DMS53 treated with DMSO at 0.1 percent for 48 hours (cell line): ENCODE measurements around the gene UBE2S.
A peak's percentile ranks its signal among the peaks of the same experiment; 100 is the strongest.

Experiments used
- DNase-seq: peaks from one replicate; lab custom pipeline; 2025; ENCODE audit not compliant: unreplicated experiment; lab: John Stamatoyannopoulos, UW

Gene UBE2S

DNA sequence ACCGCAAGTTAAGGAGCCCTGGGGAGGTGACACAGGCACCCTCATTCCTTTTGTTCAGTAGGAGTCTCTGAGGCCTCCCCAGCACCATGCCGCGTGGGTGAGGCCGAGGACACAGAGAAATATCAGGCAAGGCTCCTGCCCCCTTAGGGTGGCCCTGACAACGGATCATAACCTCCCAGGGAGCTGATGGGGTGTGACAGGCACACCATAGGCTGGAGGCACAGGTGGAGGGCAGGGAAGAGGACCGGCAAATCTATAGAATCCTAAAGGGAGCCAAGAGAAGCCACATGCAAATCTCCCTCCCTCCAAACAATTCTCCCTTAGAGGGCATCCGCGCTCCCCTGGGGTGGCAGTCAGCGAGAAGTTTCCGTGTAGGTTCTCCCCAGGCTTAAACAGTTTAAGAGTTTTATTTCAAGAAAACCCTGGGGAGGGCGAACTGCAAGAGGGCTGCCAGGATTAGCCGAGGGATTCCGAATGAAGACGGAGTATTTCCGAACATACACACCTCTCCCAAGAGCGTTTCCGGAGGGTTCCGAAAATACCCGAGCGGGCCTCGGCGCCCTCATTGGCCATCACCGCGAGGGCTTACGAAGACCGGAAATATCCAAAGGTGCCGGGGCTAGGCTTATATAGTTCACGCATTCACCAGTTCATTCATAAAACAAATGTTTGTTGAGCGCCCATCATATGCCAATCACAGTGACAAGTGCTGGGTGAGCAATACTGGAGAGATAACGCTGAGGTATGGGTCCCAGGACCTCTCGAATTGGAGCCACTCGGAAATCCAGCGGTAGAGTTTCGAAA lies 22.5 kb downstream of the UBE2S start:
- peak; percentile 97 for DNase-seq

DNA sequence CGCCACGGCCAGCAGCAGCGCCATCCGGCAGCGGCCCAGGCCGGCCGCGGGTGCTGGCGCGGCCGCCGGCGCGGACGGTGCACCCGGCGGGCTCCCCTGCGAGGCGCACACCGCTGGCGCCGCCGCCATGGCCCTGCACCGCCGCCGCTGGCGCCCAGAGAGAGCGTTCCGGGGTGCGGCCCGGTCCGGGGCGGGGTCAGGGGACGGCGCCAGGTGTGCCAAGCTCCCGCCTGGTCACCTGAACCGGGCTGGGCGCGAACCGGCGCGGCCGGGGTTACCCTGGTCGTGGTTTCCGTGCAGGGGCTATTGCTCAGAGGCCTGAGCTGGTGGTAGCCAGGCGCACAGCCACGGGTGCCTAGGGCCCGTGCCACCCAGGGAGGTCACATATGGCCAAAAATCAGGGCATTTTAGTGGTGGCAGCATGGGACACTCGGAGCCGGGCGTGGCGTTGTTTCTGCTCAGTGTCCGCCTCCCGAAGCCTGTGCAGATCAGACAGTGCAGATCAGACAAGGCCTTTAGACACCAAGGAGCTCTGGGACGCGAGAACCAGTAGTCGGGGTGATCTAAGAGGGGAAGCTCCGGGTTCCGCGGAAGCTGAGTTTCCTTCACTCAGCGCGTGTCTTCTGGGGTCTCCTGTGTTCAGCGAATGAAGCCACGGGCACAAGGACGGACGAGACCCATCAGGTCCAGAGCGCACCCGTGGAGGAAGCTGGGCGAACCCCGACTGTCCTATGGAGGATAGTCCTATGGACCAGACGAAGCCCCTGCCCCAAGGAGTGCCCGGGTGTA lies 23.3 kb downstream of the UBE2S start, which contains the start of gene TMEM238:
Gene TMEM238, minus strand, starts transcription at position 162 of the 789 bp plus-strand sequence. Its CDS starts 33 bp downstream, at position 129.
- peak; percentile 47 for DNase-seq

DNA sequence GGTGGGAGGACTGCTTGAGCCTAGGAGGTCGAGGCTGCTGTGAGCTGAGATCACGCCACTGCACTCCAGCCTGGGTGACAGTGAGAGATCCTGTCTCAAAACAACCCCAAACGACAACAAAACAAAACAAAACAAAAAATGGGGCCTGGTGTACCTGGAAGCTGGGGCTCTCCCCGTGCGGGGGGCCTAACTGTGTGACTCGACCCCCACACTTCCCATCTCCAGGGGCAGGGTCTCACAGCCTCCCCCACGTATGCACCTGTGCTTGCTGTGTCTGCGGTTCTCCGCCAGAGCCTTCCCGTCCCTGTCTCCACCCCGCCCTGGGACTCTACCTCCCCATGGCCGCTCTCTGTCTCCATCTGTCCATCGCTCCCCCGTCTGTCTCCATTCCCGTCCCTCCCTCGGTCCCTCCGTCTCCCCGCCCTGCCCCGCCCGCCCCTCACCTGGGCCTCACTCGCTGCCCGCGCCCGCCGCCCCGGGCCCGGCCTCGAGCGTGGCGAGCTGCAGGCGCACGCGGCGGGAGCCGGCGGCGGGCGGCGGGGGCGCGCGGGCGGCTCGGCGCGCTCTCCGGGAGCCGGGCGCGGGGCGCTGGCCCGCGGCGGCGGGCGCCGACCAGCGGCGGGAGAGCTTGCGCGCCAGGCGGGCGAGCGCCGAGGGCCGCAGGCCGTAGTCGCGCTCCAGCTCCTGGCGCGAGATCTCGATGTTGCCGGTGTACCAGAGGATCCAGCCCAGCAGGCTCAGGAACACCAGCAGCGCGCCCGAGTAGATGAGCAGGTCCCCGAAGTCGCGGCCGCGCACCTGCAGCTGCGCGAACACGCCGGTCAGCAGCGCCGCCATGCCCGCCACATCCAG lies 24.1 kb downstream of the UBE2S start:
- peak; percentile 43 for DNase-seq

DNA sequence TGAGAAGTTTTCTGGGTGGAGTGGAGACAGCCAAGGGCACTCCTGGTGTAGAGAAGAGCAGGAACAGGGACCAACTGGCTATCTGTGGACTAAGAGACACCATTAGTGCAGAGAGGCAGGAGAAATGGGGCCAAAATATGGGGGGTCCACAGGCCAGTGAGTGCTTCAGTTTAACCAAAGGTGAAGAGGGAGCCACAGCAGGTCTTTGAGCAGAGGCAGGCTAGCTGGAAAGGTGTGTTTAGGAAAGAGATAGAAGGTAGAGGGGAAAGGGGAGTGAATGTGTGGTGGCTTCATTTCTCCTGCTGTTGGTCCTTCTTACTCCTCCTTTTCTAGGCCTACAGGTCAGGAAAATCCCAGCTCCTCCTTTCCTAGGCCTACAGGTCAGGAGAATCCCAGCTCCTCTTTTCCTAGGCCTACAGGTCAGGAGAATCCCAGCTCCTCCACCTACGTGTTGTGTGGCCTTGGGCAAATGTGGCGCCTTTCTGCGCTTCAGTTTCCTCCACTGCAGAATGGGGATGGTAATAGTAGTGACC lies 25.0 kb downstream of the UBE2S start:
- DNase-seq = no peak

DNA sequence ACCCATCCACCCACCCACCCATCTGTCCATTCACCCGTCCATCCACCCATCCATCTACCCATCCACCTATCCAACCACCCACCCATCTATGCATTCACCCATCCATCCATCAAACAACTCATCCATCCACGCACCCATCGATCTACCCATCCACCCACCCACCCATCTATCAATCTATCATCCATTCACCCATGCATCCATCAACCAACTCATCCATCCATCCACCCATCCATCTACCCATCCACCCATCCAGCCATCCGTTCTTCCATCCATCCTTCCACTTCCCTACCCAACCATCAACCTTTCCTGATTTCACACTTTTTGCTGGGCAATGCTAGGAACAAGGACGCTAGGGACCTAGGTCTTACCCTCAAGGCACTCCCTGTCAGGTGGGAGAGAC lies 25.6 kb downstream of the UBE2S start:
- DNase-seq = no peak

DNA sequence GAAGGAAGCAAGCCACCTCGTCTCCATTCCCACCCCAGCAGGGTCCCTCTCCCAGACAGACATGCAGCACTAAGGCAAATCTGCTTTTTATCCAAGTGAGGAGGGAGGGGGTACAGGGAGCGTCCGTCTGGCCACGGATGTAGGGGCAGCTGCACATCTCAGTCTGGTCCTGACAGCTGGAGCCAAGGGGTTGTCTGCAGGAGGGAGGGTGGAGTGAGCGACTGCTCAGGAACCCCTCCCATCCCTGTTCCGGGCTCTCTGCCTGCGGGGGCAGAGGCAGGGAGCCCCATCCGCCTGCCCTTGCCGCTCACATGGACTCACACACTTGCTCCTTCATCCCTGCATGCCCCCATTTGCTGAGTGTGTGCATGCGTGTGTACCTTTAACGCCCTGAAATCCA lies 28.4 kb downstream of the UBE2S start:
- no peak for DNase-seq

DNA sequence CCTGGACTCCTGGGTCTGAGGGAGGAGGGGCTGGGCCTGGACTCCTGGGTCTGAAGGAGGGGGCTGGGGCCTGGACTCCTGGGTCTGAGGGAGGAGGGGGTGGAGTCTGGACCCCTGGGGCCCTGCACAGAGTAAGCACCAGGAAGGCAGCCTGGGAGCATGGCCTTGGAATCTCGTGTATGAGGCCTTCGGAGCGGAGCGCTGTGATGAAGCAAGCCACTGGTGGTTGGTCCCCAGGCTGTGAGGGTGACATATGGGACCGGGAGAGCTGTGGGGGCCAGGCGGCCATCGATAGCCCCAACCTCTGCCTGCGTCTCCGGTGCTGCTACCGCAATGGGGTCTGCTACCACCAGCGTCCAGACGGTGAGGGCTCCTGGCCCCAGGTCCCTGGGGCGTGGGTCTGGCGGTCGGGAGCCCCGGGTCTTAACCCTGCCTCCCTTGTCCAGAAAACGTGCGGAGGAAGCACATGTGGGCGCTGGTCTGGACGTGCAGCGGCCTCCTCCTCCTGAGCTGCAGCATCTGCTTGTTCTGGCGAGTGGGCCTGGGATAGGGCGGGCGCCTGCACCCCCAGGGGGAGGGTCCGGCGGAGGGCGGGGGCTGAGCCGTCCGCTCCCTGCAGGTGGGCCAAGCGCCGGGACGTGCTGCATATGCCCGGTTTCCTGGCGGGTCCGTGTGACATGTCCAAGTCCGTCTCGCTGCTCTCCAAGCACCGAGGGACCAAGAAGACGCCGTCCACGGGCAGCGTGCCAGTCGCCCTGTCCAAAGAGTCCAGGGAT lies 30.0 kb downstream of the UBE2S start:
- no peak for DNase-seq

DNA sequence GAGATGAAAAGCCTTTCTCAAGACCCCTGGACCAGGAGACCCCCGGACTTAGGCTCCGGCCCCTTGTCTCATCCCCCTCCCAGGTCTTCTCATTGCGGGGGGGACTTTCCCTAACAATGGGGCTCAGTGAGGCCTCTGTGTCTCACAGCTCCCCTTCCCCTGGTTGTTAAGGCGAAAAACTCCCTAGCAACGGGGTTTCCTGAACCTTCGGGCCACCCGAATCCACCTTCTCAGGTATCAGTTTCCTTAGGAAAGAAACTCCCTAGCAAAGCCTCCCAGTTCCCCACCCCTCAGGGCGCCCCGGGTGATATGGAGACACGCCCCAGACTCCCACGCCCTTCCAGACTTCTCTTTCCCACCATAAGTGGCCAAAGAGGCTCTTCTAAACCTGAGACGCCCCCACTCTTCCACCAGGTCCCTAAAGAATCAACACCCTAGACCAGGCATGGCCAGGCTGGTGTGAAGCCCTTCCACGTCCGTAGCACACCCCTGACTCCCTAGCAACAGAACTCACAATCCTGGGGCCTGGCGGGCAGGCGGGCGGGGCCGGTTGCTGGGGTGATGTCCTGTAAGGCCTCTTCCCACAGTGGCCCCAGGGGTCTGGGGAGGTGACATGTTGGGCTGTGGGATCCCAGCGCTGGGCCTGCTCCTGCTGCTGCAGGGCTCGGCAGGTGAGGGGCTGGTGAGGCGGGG lies 31.2 kb downstream of the UBE2S start, which contains the start of gene TMEM190:
Gene TMEM190, plus strand, starts transcription at position 586 of the 693 bp plus-strand sequence. Its CDS starts 28 bp downstream, at position 614.
- DNase-seq = no peak

DNA sequence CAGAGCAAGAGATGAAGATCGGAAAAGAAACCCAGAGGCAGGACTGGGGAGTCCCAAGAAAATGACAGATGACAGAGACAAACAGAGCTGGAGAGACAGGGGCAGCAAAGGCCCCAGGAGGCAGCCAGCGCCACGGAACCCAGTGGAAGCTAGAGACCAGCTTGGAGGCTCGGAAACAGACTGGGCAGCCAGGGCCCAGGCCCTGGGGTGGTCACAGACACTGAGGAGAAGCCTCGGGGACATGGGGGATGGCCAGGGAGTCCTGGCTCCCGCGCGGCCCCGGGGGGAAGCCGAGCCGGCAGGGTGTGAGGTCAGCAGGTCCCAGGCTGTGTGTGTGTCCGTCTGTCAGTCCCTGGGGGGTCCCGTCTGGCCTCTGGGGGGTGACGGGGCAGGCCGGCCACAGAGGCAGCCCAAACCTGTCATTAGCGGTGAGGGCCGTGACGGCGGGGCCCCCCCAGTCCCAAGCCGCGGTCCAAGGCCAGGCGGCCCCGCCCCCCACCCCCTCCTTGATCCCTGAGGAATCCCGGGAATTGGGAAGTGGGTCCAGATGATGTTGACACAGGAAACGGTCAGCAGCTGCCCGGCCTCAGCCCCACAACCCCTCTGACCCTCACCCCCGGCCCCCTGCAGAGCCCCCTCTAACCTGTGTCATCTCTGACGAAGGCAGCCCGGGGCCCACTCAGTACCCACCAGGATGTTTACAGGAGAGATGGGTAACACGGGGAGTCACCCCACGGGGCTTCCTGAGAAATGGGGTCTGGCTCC lies 33.4 kb downstream of the UBE2S start:
- DNase-seq = no peak

DNA sequence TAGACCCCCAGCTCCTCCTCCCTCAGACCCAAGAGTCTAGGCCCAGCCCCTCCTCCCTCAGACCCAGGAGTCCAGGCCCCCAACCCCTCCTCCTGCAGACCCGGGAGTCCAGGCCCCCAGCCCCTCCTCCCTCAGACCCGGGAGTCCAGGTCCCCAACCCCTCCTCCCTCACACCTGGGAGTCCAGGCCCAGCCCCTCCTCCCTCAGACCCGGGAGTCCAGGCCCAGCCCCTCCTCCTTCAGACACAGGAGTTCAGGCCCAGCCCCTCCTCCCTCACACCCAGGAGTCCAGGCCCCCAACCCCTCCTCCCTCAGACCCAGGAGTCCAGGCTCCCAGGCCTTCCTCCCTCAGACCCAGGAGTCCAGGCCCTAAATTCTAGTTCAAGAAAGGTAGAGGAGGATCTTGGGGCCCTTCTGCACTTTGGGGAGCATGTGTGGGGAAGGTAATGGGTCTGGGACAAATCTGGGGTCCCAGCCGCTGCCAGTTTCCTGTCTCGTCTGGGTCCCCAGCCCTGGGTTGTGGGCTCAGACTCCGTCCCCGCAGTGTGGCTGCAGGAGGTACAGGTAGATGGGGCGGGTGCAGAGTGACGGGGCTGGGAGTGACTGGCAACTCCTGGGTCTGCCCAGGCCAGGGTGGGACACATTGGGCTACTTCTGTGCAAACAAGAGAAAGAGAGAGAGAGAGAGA lies 34.1 kb downstream of the UBE2S start:
- DNase-seq = no peak

DNA sequence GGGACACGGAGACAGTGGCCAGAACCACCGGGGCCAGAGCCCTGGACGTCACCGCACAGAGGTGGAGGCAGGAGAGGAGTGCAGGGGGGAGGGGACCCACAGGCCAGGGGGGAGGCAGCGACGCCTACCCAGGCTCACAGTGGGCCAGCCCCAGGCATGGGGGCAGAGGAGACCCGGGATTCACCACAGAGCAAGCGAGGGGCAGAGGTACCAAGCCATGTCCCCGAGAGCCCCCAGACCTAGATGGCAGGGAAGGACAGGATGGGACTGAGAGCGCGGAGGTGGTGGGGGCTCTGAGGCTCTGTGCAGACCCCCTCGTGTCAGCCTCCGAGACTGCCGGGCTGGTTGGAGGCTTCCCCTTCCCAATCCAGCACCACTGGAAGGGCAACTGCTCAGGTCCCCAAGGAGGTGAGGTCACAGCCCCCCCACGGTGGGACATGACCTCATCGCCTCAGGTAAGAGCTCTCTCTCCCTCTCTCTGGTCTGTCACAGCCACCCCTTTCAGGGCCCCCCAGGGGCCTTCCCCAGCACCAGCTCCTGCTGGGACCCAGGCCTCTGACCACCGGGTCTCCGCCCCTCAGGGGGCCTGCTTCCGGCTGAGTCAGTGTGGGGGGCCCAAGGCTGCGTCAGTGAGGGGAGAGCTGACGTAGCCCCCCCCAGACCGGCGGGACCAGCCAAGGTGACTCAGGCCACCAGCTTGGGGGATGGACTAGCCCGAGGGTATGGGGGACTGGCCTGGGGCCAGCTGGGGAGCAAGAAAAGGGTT lies 35.1 kb downstream of the UBE2S start:
- DNase-seq = no peak

DNA sequence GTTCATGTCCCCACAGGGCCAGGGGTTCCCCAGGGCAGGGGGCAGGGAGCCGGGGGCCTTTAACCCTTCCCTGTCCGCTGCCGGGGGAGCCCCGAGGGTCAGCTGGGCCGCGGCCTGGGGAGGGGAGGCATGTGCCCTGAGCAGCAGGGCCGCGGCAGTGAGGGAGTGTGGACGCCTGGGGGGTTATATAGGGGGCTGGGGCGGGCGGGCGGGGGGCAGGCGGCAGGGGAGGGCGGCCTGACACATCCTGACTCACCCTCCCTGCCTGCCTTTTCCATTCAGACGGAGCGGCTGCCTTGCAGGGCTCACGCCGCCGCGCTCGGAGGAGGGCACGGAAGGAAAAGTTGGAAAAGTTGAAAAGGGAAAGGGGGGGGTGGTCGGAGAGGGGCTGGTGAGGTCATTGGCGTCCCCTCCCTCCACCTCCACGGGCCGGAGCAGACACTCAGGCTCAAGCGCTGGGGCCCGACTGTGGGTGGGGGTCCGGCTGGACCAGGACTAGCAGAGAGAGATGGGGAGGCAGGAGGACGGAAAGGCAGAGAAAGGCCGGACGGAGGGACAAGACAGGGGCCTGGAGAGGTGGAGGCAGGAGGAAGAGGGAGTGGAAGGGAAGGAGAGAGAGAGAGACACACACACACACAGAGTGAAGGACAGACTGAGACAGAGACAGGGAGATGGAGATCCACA lies 37.1 kb downstream of the UBE2S start, which contains the start of gene IL11:
Gene IL11, minus strand, starts transcription at position 159 of the 684 bp plus-strand sequence. Its CDS starts 153 bp downstream, at position 6.
- no peak for DNase-seq

DNA sequence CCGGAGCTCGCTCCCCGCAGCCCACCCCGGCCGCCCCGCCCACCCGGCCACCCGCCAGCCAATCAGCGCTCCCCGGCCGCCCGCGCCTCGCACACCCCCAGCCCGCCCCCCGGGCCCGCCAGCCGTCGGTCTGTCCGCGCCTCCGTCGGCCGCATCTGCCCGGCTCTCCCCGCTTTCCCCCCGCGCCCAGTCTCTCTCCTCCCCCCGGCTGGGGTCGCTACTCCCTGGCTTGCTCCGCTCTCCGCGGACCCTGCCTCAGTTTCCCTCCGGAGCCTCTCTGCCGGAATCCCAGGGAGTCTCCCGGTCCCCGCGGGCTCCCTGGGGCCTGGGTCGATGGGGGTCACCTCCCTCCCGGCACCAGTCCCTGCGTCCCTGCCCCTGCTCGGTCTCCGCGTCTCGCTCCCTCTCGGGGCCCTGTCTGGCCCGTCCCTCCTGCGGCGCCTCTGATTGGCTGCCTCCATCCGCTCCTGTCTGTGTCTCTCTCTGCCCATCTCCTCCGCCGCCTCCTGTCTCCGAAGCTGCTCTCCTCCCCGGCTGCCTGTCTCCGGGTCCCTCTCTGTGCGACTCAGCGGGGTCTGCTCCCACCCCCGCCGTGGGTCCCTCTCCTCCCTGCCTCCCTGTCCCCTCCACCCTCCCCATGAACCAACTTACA lies 37.8 kb downstream of the UBE2S start:
- DNase-seq = peak; percentile 44

DNA sequence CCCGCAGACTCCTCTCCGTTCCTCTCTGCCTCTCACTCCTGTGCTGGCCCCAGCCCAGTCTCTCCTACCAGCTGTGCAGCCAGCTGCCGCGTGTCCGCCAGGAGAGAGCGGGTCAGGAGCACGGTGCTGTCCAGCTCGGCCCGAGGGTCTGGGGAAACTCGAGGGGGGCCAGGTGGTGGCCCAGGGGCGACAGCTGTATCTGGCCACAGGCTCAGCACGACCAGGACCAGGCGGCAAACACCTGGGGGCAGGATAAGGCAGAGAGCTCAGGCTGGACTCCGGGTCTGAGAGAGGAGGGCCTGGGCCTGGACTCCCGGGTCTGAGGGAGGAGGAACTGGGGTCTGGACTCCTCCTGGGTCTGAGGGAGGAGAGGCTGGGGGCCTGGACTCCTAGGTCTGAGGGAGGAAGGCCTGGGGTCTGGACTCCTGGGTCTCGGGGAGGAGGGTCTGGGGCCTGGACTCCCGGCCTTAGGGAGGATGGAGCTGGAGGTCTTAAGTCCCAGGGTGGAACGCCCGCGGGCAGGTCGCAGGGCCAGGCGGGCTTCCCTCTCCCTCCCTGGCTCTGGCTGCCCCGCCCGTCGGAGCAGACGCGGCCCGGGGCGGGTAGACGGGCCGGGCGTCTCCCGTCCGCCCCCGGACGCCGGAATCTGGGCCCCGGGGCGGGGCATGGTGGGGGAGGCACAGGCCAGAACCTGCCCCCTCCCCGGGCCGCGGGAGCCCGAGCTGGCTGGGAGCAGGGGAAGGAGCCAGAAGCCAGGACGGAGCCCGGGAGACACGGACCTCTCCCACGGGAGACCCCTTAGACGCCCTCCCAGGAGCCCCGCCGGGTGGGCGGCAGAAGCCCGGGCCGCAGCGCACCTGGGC lies 38.7 kb downstream of the UBE2S start:
- DNase-seq = peak; percentile 10

DNA sequence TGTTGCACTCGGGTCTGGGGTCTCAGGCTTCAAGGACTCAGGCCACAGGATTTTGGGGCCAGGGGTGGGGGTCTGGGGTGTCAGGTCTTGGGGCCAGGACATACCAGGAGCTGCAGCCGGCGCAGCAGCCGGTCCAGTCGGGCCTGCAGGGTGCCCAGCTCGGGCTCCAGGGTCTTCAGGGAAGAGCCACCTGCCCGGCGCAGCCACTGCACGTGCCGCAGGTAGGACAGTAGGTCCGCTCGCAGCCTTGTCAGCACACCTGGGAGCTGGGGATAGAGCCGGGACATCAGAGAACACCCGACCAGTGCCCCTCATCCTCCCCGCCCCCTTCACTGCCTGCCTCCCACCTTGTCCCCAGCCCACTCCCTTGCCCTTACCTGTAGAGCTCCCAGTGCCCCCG lies 39.5 kb downstream of the UBE2S start:
- DNase-seq = no peak
